Activated B cell treated with CpG ODN at 0.5 μM for 24 hours (primary cell): ENCODE results near the gene LMX1B. TPM values are rescaled to one million over a fixed set of nuclear protein-coding genes. Genes with fewer than 3 reads are reported as not detected.

Experiments used
- ATAC-seq: fragments of 200-7000 bp; cut with Tn5 transposase; one replicate; pipeline ENCODE4 v1.10.0; 2021; ENCODE audit warnings: low read depth, mild to moderate bottlenecking, moderate library complexity
- CTCF ChIA-PET: fragments of 350-600 bp; sonication (Branson Sonifier 250); formaldehyde crosslinking; loops from one replicate; lab custom pipeline; 2021; ENCODE audit warnings: antibody characterized with exemption; lab: Charles Lee
- POLR2A ChIA-PET: fragments of 350-600 bp; sonication (Branson Sonifier 250); formaldehyde crosslinking; loops from one replicate; lab custom pipeline; 2021; ENCODE audit warnings: antibody characterized with exemption; lab: Charles Lee
- DNase-seq: peaks from one replicate; pipeline ENCODE4 v3.0.0; 2022
- H3K27ac Mint-ChIP-seq: one replicate; pipeline ENCODE4 v1.8.0; 2020; ENCODE audit warnings: mixed read lengths
- H3K27me3 Mint-ChIP-seq: one replicate; pipeline ENCODE4 v1.8.0; 2021; ENCODE audit warnings: mixed read lengths
- H3K36me3 Mint-ChIP-seq: one replicate; pipeline ENCODE4 v1.8.0; 2021; ENCODE audit warnings: low read depth, mixed read lengths
- H3K4me1 Mint-ChIP-seq: one replicate; pipeline ENCODE4 v1.8.0; 2021; ENCODE audit warnings: mixed read lengths
- H3K4me3 Mint-ChIP-seq: one replicate; pipeline ENCODE4 v1.8.0; 2020; ENCODE audit warnings: mild to moderate bottlenecking, mixed read lengths
- H3K9me3 Mint-ChIP-seq: one replicate; pipeline ENCODE4 v1.8.0; 2020; ENCODE audit warnings: mixed read lengths
- intact Hi-C: fragments of 100-400 bp; cut with micrococcal nuclease; formaldehyde crosslinking; loops from one replicate; pipeline ENCODE4 v1.15.1; 2024
- total RNA-seq: library from RNA; stranded (reverse); gene quantifications from 2 replicates; pipeline ENCODE4 v1.2.3, GENCODE V29; 2022
- TF ChIP-seq, protein P1 (sequence below): fragments of 200-600 bp; IDR thresholded peaks from one replicate; pipeline ENCODE4 v1.8.0; 2022; ENCODE audit warnings: antibody characterized with exemption, mild to moderate bottlenecking

Gene LMX1B
- total RNA-seq, 1 donor from 2014 or later: not detected

- no peaks in the 10 kb centered on the region for H3K4me1 Mint-ChIP-seq
- intact Hi-C loops: no loop called here
- POLR2A ChIA-PET: no interaction called here
- CTCF ChIA-PET: no interaction called here
- DNase-seq (no peak), ATAC-seq (no peak)
- no peak overlapping the region for H3K27ac Mint-ChIP-seq
- TF ChIP-seq, protein P1, sequence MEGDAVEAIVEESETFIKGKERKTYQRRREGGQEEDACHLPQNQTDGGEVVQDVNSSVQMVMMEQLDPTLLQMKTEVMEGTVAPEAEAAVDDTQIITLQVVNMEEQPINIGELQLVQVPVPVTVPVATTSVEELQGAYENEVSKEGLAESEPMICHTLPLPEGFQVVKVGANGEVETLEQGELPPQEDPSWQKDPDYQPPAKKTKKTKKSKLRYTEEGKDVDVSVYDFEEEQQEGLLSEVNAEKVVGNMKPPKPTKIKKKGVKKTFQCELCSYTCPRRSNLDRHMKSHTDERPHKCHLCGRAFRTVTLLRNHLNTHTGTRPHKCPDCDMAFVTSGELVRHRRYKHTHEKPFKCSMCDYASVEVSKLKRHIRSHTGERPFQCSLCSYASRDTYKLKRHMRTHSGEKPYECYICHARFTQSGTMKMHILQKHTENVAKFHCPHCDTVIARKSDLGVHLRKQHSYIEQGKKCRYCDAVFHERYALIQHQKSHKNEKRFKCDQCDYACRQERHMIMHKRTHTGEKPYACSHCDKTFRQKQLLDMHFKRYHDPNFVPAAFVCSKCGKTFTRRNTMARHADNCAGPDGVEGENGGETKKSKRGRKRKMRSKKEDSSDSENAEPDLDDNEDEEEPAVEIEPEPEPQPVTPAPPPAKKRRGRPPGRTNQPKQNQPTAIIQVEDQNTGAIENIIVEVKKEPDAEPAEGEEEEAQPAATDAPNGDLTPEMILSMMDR: no peak
- H3K9me3 Mint-ChIP-seq: peaks cover 3% of the 10 kb centered on the region
- no peak overlapping the region for H3K4me3 Mint-ChIP-seq
- H3K36me3 Mint-ChIP-seq: no peaks in the 10 kb centered on the region
- H3K27me3 Mint-ChIP-seq: peaks cover 37% of the 10 kb centered on the region
Observed at GRCh38 chr9:126591922-126592321, 21.8 kb upstream of the LMX1B start.

GRCh38 chr9:126592461-126592860 is 21.3 kb upstream of the LMX1B start:
- Mint-ChIP-seq H3K9me3 (peaks cover 3% of the 10 kb centered on the region), H3K36me3 (no peaks in the 10 kb centered on the region), H3K27ac (no peak overlapping the region), H3K4me1 (no peaks in the 10 kb centered on the region), H3K27me3 (peaks cover 37% of the 10 kb centered on the region), H3K4me3 (no peak overlapping the region)
- ChIA-PET CTCF (no interaction called here), POLR2A (no interaction called here)
- TF ChIP-seq, protein P1: no peak
- no peak for DNase-seq
- intact Hi-C loops: no loop called here
- ATAC-seq: no peak

- DNase-seq (no peak), ATAC-seq (no peak)
- Mint-ChIP-seq H3K4me3 (no peak overlapping the region), H3K4me1 (no peaks in the 10 kb centered on the region), H3K9me3 (peaks cover 3% of the 10 kb centered on the region), H3K36me3 (no peaks in the 10 kb centered on the region), H3K27ac (no peak overlapping the region), H3K27me3 (peaks cover 46% of the 10 kb centered on the region)
- TF ChIP-seq, protein P1: no peak
- ChIA-PET CTCF (no interaction called here), POLR2A (no interaction called here)
- intact Hi-C loops: no loop called here
Observed at GRCh38 chr9:126595982-126596381, 17.7 kb upstream of the LMX1B start.

GRCh38 chr9:126599047-126599650 is 14.6 kb upstream of the LMX1B start:
- intact Hi-C loops: no loop called here
- Mint-ChIP-seq H3K4me1 (no peaks in the 10 kb centered on the region), H3K4me3 (no peak overlapping the region), H3K27me3 (peaks cover 50% of the 10 kb centered on the region), H3K27ac (no peak overlapping the region), H3K36me3 (no peaks in the 10 kb centered on the region), H3K9me3 (peaks cover 3% of the 10 kb centered on the region)
- CTCF ChIA-PET: no interaction called here
- DNase-seq (no peak), ATAC-seq (no peak)
- POLR2A ChIA-PET: no interaction called here
- TF ChIP-seq, protein P1: no peak

- no peak overlapping the region for H3K4me3 Mint-ChIP-seq
- H3K27ac Mint-ChIP-seq: no peak overlapping the region
- TF ChIP-seq, protein P1: no peak
- peaks cover 7% of the 10 kb centered on the region for H3K4me1 Mint-ChIP-seq
- DNase-seq (no peak), ATAC-seq (no peak)
- intact Hi-C loops: no loop called here
- POLR2A ChIA-PET: no interaction called here
- H3K9me3 Mint-ChIP-seq: no peaks in the 10 kb centered on the region
- H3K36me3 Mint-ChIP-seq: no peaks in the 10 kb centered on the region
- CTCF ChIA-PET: no interaction called here
- H3K27me3 Mint-ChIP-seq: peaks cover 50% of the 10 kb centered on the region
Observed at GRCh38 chr9:126604059-126605055, 9.4 kb upstream of the LMX1B start.
